ENCODE measurements around the gene BEST4. TPM values are rescaled to one million over a fixed set of nuclear protein-coding genes. Genes with fewer than 3 reads are reported as not detected.
"Not testable (repeated sequence)": the region's sequence is repeated elsewhere in the genome, so short reads cannot be mapped to it uniquely, and the experiment has no call there.

BEST4 gene
- total RNA-seq, 2 experiments from 2014 or later, result 0.44 to 3.1 TPM

GRCh38 chr1:44827197-44828002 lies 39.4 kb upstream of the BEST4 start:
- Histone ChIP-seq H2AFZ (ENCODE audit: low read length) (no peak overlapping the region), H3K9me2 (ENCODE audit: insufficient read depth, low read length) (no peaks in the 10 kb centered on the region), H3K36me3 (ENCODE audit: insufficient read depth, low read length) (no peaks in the 10 kb centered on the region), H3K4me2 (ENCODE audit: low read length) (no peak overlapping the region), H3K79me2 (ENCODE audit: insufficient read depth, low read depth, low read length) (no peaks in the 10 kb centered on the region), H3K4me3 (ENCODE audit: low read depth, low read length, poor library complexity, severe bottlenecking) (no peak overlapping the region), H4K20me1 (ENCODE audit: insufficient read depth, low read length) (no peaks in the 10 kb centered on the region), H3K9me3 (ENCODE audit: low read length) (no peaks in the 10 kb centered on the region), H3K4me1 (ENCODE audit: insufficient read depth, low read length, poor library complexity, severe bottlenecking) (peaks cover 5% of the 10 kb centered on the region), H3K27ac (ENCODE audit: low read depth, low read length, poor library complexity, severe bottlenecking) (no peak overlapping the region)
- no peak for DNase-seq (ENCODE audit: low spot score)
- BruUV-seq (replicated peaks), result no TSS peak
- intact Hi-C loops (cut with micrococcal nuclease; ENCODE audit: unreplicated experiment), result no loop called here
- no peak for TF ChIP-seq CTCF (conservative IDR thresholded peaks at IDR 0.05; ENCODE audit: low read length)
- ChIA-PET CTCF (ENCODE audit: unreplicated experiment) (no interaction called here), POLR2A (interaction anchor here (0.5 to 1.1 kb wide), 3 partner anchors 10 to 13 kb away, joined by 3 to 4 read pairs (median 3); no protein-coding TSS in a partner anchor)

GRCh38 chr1:44826375-44827196 lies 38.6 kb upstream of the BEST4 start:
- H4K20me1 ChIP-seq (ENCODE audit: insufficient read depth, low read length), result no peaks in the 10 kb centered on the region
- DNase-seq (ENCODE audit: low spot score), result no peak
- intact Hi-C loops (cut with micrococcal nuclease; ENCODE audit: unreplicated experiment), result no loop called here
- no peaks in the 10 kb centered on the region for H3K79me2 ChIP-seq (ENCODE audit: insufficient read depth, low read depth, low read length)
- ChIA-PET POLR2A (interaction anchor here (0.5 to 1.1 kb wide), 6 partner anchors 9 to 1428 kb away, joined by 3 to 6 read pairs (median 4); no protein-coding TSS in a partner anchor), CTCF (ENCODE audit: unreplicated experiment) (interaction anchor here (0.6 kb wide), 1 partner anchor 477 kb away, joined by 7 read pairs; no protein-coding TSS in a partner anchor)
- no peaks in the 10 kb centered on the region for H3K9me2 ChIP-seq (ENCODE audit: insufficient read depth, low read length)
- no peak for TF ChIP-seq CTCF (conservative IDR thresholded peaks at IDR 0.05; ENCODE audit: low read length)
- no peak for TF ChIP-seq EZH2phosphoT487 (IDR thresholded peaks at IDR 0.05; ENCODE audit: borderline replicate concordance, low read depth, low read length)
- H3K9me3 ChIP-seq (ENCODE audit: low read length), result no peaks in the 10 kb centered on the region
- BruUV-seq (replicated peaks), result no TSS peak
- H3K4me1 ChIP-seq (ENCODE audit: insufficient read depth, low read length, poor library complexity, severe bottlenecking), result peaks cover 6% of the 10 kb centered on the region
- no peak overlapping the region for H3K4me3 ChIP-seq (ENCODE audit: low read depth, low read length, poor library complexity, severe bottlenecking)
- H3K27ac ChIP-seq (ENCODE audit: low read depth, low read length, poor library complexity, severe bottlenecking), result no peak overlapping the region
- H2AFZ ChIP-seq (ENCODE audit: low read length), result no peak overlapping the region
- H3K36me3 ChIP-seq (ENCODE audit: insufficient read depth, low read length), result no peaks in the 10 kb centered on the region
- H3K4me2 ChIP-seq (ENCODE audit: low read length), result no peak overlapping the region

- intact Hi-C loops (cut with micrococcal nuclease; ENCODE audit: unreplicated experiment); DNase-seq (ENCODE audit: low spot score); H2AFZ ChIP-seq (ENCODE audit: low read length); H3K27ac ChIP-seq (ENCODE audit: low read depth, low read length, poor library complexity, severe bottlenecking); BruUV-seq (replicated peaks); H3K36me3 ChIP-seq (ENCODE audit: insufficient read depth, low read length); H3K9me2 ChIP-seq (ENCODE audit: insufficient read depth, low read length); H3K4me3 ChIP-seq (ENCODE audit: low read depth, low read length, poor library complexity, severe bottlenecking); CTCF ChIA-PET (ENCODE audit: unreplicated experiment); POLR2A ChIA-PET; H3K4me2 ChIP-seq (ENCODE audit: low read length); H3K9me3 ChIP-seq (ENCODE audit: low read length); H4K20me1 ChIP-seq (ENCODE audit: insufficient read depth, low read length); H3K79me2 ChIP-seq (ENCODE audit: insufficient read depth, low read depth, low read length): not testable (repeated sequence)
- peaks cover 20% of the 10 kb centered on the region for H3K4me1 ChIP-seq (ENCODE audit: insufficient read depth, low read length, poor library complexity, severe bottlenecking)
These were observed 36.4 kb upstream of the BEST4 start for GRCh38 chr1:44824392-44824791.
